ENCODE data around the gene SORL1. TPM values are rescaled to one million over a fixed set of nuclear protein-coding genes. Genes with fewer than 3 reads are reported as not detected.

The SORL1 gene
- polyA plus RNA-seq, 3 donors = 52.5 to 61.9 (median 59.4) TPM

GRCh38 chr11:121643479-121644186, 191.5 kb downstream of the SORL1 start:
- no peaks in the 10 kb centered on the region for H3K79me2 ChIP-seq (ENCODE audit: insufficient read depth, low read length)
- no peak overlapping the region for H3K27ac ChIP-seq (ENCODE audit: low read depth in 1 of 2, low read length in 2 of 2)
- H3K27me3 Mint-ChIP-seq (ENCODE audit: low read depth in 3 of 3) = peaks cover 0 to 1% (median 0%) of the 10 kb centered on the region in 3 donors
- WGBS (ENCODE audit: insufficient coverage) = 89% methylated on average over 6 of the region's 9 CpGs
- no peaks in the 10 kb centered on the region for H3K36me3 ChIP-seq (replicated peaks in 1 of 2; ENCODE audit: control insufficient read depth in 1 of 2, insufficient read depth in 2 of 2, low read length in 2 of 2)
- DNase-seq = no peak
- no peak overlapping the region for H3K4me3 Mint-ChIP-seq
- TF ChIP-seq CTCF (IDR thresholded peaks at IDR 0.05) = no peak
- no peaks in the 10 kb centered on the region for H4K20me1 ChIP-seq (ENCODE audit: insufficient read depth, low read length)
- intact Hi-C loops (cut with micrococcal nuclease) = no loop called here
- peaks cover 3% of the 10 kb centered on the region for H3K4me1 Mint-ChIP-seq
- no peak overlapping the region for H3K27ac Mint-ChIP-seq
- no peaks in the 10 kb centered on the region for H3K27me3 ChIP-seq (ENCODE audit: control insufficient read depth in 2 of 2, insufficient read depth in 2 of 2, low read length in 2 of 2)
- no peak overlapping the region for H2AFZ ChIP-seq (ENCODE audit: insufficient read depth, low read depth, low read length, poor library complexity, severe bottlenecking)
- H3K4me2 ChIP-seq (replicated peaks; ENCODE audit: extremely low read depth, low read length, poor library complexity, severe bottlenecking) = no peak overlapping the region
- H3K9me3 Mint-ChIP-seq = no peaks in the 10 kb centered on the region
- no peak overlapping the region for H3K4me3 ChIP-seq (replicated peaks in 1 of 3; ENCODE audit: low read depth in 2 of 3, low read length in 3 of 3)
- no peak overlapping the region for H3K9ac ChIP-seq (ENCODE audit: insufficient read depth, low read length, poor library complexity, severe bottlenecking)
- no peaks in the 10 kb centered on the region for H3K4me1 ChIP-seq (ENCODE audit: control insufficient read depth in 1 of 2, insufficient read depth in 2 of 2, low read length in 2 of 2)
- H3K36me3 Mint-ChIP-seq = no peaks in the 10 kb centered on the region
- H3K9me3 ChIP-seq (replicated peaks in 1 of 2; ENCODE audit: control insufficient read depth in 1 of 2, insufficient read depth in 1 of 2, low read length in 2 of 2) = no peaks in the 10 kb centered on the region

DNA sequence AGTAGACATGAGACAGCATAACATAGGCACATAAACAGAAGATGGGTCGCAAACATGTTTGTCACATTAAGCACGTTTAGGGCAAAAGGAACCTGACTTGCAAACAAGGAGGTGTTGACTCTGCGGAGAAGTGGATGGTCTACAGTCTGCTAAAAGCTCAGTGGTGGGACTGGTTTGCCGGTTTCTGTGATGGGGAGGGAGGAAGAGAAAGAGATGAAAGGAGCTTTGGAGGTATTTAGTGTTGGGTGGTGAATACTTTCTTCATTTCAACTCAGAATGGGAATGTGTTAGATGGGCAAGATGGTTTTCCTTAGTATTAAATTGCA, 192.0 kb downstream of the SORL1 start:
- Histone ChIP-seq H3K27ac (ENCODE audit: low read depth in 1 of 2, low read length in 2 of 2) (no peak overlapping the region), H3K9me3 (replicated peaks in 1 of 2; ENCODE audit: control insufficient read depth in 1 of 2, insufficient read depth in 1 of 2, low read length in 2 of 2) (no peaks in the 10 kb centered on the region), H3K36me3 (replicated peaks in 1 of 2; ENCODE audit: control insufficient read depth in 1 of 2, insufficient read depth in 2 of 2, low read length in 2 of 2) (no peaks in the 10 kb centered on the region), H3K79me2 (ENCODE audit: insufficient read depth, low read length) (no peaks in the 10 kb centered on the region), H3K27me3 (ENCODE audit: control insufficient read depth in 2 of 2, insufficient read depth in 2 of 2, low read length in 2 of 2) (no peaks in the 10 kb centered on the region), H3K4me3 (replicated peaks in 1 of 3; ENCODE audit: low read depth in 2 of 3, low read length in 3 of 3) (no peak overlapping the region), H3K9ac (ENCODE audit: insufficient read depth, low read length, poor library complexity, severe bottlenecking) (no peak overlapping the region), H4K20me1 (ENCODE audit: insufficient read depth, low read length) (no peaks in the 10 kb centered on the region), H2AFZ (ENCODE audit: insufficient read depth, low read depth, low read length, poor library complexity, severe bottlenecking) (no peak overlapping the region), H3K4me1 (ENCODE audit: control insufficient read depth in 1 of 2, insufficient read depth in 2 of 2, low read length in 2 of 2) (no peaks in the 10 kb centered on the region), H3K4me2 (replicated peaks; ENCODE audit: extremely low read depth, low read length, poor library complexity, severe bottlenecking) (no peak overlapping the region)
- intact Hi-C loops (cut with micrococcal nuclease) = no loop called here
- Mint-ChIP-seq H3K27ac (no peak overlapping the region), H3K36me3 (no peaks in the 10 kb centered on the region), H3K9me3 (no peaks in the 10 kb centered on the region), H3K4me3 (no peak overlapping the region), H3K27me3 (ENCODE audit: low read depth in 3 of 3) (peaks cover 0 to 1% (median 0%) of the 10 kb centered on the region in 3 donors), H3K4me1 (peaks cover 3% of the 10 kb centered on the region)
- no peak for DNase-seq
- TF ChIP-seq CTCF (IDR thresholded peaks at IDR 0.05) = no peak
- WGBS (ENCODE audit: insufficient coverage) = 86% methylated on average over 4 of the region's 4 CpGs

Data from CD14-positive monocyte (primary cell).